ENCODE measurements around the gene CLEC20A. TPM values are rescaled to one million over a fixed set of nuclear protein-coding genes. Genes with fewer than 3 reads are reported as not detected.

Gene CLEC20A
- total RNA-seq, 1 donor = not detected

- no peak overlapping the region for H3K4me3 ChIP-seq (ENCODE audit: low read depth, low read length)
- DNase-seq (ENCODE audit: low read depth) = no peak
- no peak for TF ChIP-seq CTCF (IDR thresholded peaks at IDR 0.05; ENCODE audit: insufficient read depth, low read depth, low read length)
These were observed 39.1 kb downstream of the CLEC20A start for GRCh38 chr1:178457651-178458050.

DNA sequence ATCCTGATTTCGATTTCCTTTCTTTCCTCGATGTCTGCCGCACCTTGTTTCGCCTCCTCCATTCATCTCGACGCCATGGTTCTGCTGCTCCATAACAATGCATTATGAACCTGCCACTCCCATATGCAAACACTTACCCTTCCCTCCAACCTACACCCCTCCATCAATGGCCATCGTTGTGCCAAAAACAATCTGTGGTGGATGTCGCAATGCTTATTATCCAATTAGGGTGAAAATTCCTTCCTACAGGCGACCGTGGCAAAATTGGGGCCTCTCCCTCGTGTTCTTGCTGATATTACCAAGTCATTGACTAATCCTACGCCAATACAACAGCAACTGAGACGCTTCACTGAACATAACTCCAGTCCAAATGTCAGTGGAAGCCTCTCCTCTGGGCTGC lies 40.3 kb downstream of the CLEC20A start:
- H3K4me3 ChIP-seq (ENCODE audit: low read depth, low read length) = no peak overlapping the region
- DNase-seq (ENCODE audit: low read depth) = no peak
- no peak for TF ChIP-seq CTCF (IDR thresholded peaks at IDR 0.05; ENCODE audit: insufficient read depth, low read depth, low read length)

DNA sequence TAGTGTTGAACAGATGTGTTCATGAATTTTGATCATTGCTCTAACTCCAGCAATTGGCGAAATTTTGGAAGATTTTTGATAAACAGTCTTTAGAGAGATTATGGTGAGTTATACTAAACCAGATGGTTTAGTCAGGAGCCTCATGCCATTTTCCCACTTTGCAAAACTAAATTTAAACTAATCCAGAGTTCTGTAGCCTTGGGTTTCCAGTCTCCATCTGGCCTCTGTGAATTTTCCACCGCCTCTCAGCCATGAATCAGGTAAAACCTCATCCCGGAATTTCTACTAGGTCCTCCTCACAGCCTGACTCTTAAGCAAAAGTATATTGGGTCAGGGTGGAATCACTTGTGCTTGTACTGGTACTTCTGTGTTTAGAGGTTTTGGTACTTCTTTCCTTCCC lies 44.8 kb downstream of the CLEC20A start:
- TF ChIP-seq CTCF (IDR thresholded peaks at IDR 0.05; ENCODE audit: insufficient read depth, low read depth, low read length) = no peak
- H3K4me3 ChIP-seq (ENCODE audit: low read depth, low read length) = no peak overlapping the region
- DNase-seq (ENCODE audit: low read depth) = no peak

DNA sequence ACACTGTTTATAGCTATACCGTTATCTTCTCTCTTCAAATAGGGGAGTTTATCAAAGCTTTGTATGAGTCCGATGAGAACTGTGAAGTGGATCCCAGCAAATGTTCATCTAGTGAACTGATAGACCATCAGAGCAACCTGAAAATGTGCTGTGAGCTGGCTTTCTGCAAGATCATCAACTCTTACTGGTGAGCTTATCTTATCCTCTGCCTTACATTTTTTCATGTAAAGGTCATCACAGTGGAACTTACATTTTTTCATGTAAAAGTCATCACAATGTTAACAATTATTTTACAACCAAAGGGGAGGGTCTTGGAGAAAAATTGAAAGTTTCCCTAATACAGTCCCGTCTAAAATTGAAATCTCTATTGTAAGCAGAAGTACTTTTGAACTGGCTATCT lies 45.2 kb downstream of the CLEC20A start:
- H3K4me3 ChIP-seq (ENCODE audit: low read depth, low read length) = no peak overlapping the region
- peak; percentile 61 for DNase-seq (ENCODE audit: low read depth)
- TF ChIP-seq CTCF (IDR thresholded peaks at IDR 0.05; ENCODE audit: insufficient read depth, low read depth, low read length) = no peak

DNA sequence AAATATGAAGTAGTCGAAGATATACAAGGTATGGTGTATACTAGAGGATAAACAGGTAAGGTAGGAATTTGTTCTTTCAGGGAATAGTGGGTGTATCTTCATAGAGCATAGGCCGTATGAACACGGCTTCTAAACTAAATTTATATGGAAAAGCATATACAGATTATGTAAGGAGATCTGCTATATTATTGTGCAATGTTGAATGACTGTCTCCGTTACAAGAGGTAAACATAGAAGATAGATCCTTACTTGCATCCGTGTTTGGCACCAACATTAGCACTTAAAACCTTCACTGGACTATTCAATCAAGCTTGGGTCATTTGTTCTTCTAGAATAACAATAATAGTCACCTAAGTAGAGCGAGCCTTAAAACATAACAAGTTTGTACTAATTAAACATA lies 45.9 kb downstream of the CLEC20A start:
- peak; percentile 38 for DNase-seq (ENCODE audit: low read depth)
- no peak for TF ChIP-seq CTCF (IDR thresholded peaks at IDR 0.05; ENCODE audit: insufficient read depth, low read depth, low read length)
- no peak overlapping the region for H3K4me3 ChIP-seq (ENCODE audit: low read depth, low read length)

GRCh38 chr1:178442925-178443324 lies 53.8 kb downstream of the CLEC20A start:
- no peak for TF ChIP-seq CTCF (IDR thresholded peaks at IDR 0.05; ENCODE audit: insufficient read depth, low read depth, low read length)
- DNase-seq (ENCODE audit: low read depth) = no peak
- H3K4me3 ChIP-seq (ENCODE audit: low read depth, low read length) = no peak overlapping the region

DNA sequence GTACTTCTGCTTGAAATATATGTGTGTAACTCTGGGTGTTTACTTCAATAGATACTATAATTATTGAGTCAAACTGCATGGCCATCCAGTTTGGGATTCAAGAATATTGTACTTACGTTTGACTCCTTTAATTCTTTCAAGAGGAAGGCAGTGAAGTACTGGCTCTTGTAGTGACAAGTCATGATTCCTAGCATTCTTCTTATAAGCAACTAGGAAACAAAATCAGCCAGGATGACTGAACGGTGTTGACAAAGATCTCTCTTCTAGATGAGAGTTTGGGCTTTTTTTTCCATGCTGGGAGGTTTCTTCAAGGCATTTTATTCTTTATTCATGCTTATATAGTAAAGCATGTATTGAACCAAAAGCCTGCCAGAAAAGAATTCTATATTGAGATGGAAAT lies 58.3 kb downstream of the CLEC20A start:
- no peak overlapping the region for H3K4me3 ChIP-seq (ENCODE audit: low read depth, low read length)
- no peak for TF ChIP-seq CTCF (IDR thresholded peaks at IDR 0.05; ENCODE audit: insufficient read depth, low read depth, low read length)
- peak; percentile 12 for DNase-seq (ENCODE audit: low read depth)

Data from fibroblast of villous mesenchyme (primary cell).